Endodermal cell (in vitro differentiated cells): ENCODE measurements around the gene SLC24A3. TPM values are rescaled to one million over a fixed set of nuclear protein-coding genes. Genes with fewer than 3 reads are reported as not detected.

ENCODE experiments used
- DNase-seq: peaks from one replicate; pipeline ENCODE4 v3.0.0-alpha.2; 2017
- H3K27ac ChIP-seq: 2 replicates; pipeline ENCODE4 v1.5.1; 2013; ENCODE audit warnings: mild to moderate bottlenecking, low read depth, low read length, moderate library complexity
- H3K27me3 ChIP-seq: 2 replicates; pipeline ENCODE4 v1.6.1; 2013; ENCODE audit warnings: mild to moderate bottlenecking, low read length, moderate library complexity; ENCODE audit not compliant: insufficient read depth, control insufficient read depth, poor library complexity, severe bottlenecking
- H3K36me3 ChIP-seq: 2 replicates; pipeline ENCODE4 v1.7.0; 2013; ENCODE audit warnings: mild to moderate bottlenecking, low read length, moderate library complexity; ENCODE audit not compliant: control insufficient read depth, insufficient read depth
- H3K4me1 ChIP-seq: one replicate; pipeline ENCODE4 v1.7.0; 2013; ENCODE audit warnings: low read length; ENCODE audit not compliant: control insufficient read depth, insufficient read depth
- H3K4me3 ChIP-seq: 2 replicates; pipeline ENCODE4 v1.5.1; 2013; ENCODE audit warnings: mild to moderate bottlenecking, low read length, moderate library complexity
- H3K9ac ChIP-seq: 2 replicates; pipeline ENCODE4 v1.6.1; 2013; ENCODE audit warnings: mild to moderate bottlenecking, low read length, moderate library complexity; ENCODE audit not compliant: poor library complexity, severe bottlenecking; ENCODE audit errors: extremely low read depth
- H3K9me3 ChIP-seq: 2 replicates; pipeline ENCODE4 v1.6.1; 2013; ENCODE audit warnings: mild to moderate bottlenecking, low read length, moderate library complexity; ENCODE audit not compliant: control insufficient read depth
- H3K27ac Mint-ChIP-seq: 2 replicates; pipeline ENCODE4 v1.8.0; 2020; ENCODE audit warnings: mixed read lengths
- H3K27me3 Mint-ChIP-seq: 2 replicates; pipeline ENCODE4 v1.8.0; 2021; ENCODE audit warnings: mild to moderate bottlenecking, mixed read lengths; ENCODE audit not compliant: insufficient read depth
- H3K36me3 Mint-ChIP-seq: 2 replicates; pipeline ENCODE4 v1.8.0; 2020; ENCODE audit warnings: low read depth, mixed read lengths
- H3K4me1 Mint-ChIP-seq: 2 replicates; pipeline ENCODE4 v1.8.0; 2020; ENCODE audit warnings: mixed read lengths
- H3K4me3 Mint-ChIP-seq: 2 replicates; pipeline ENCODE4 v1.8.0; 2020; ENCODE audit warnings: mild to moderate bottlenecking, moderate library complexity, mixed read lengths
- H3K9me3 Mint-ChIP-seq: 2 replicates; pipeline ENCODE4 v1.8.0; 2020; ENCODE audit warnings: mild to moderate bottlenecking, mixed read lengths
- CTCF ChIP-seq: fragments of 200-600 bp; sonication (generic); conservative IDR thresholded peaks from 2 replicates; pipeline ENCODE4 v1.5.0; 2021; ENCODE audit warnings: antibody characterized with exemption, mild to moderate bottlenecking
- WGBS, 2 experiments: methylation state at CpG; one replicate each; pipeline versions ENCODE4 v1.1.5 to v1.1.7; 2013; ENCODE audit warnings: missing lambda C conversion rate in 2 of 2, mixed read lengths in 1 of 2; ENCODE audit not compliant: insufficient coverage in 1 of 2, insufficient read length in 1 of 2; 5-methylcytosine and 5-hydroxymethylcytosine counted together
- total RNA-seq, 2 donors: library from RNA; stranded (reverse); fragmentation: NEBNext Ultra II Directional in 1 of 2; extraction: Animal tissue kit (Norgen Biotek cat#: 25700) in 1 of 2; gene quantifications; 2 replicates in 1 of 2; 3 replicates in 1 of 2; pipeline ENCODE4 v1.2.1, GENCODE V29; 2021

The SLC24A3 gene
- total RNA-seq, 2 donors from 2014 or later, result 1.5 to 1.8 TPM

GRCh38 chr20:19253316-19253715 lies 40.9 kb downstream of the SLC24A3 start:
- H3K27me3 ChIP-seq, result no peaks in the 10 kb centered on the region
- Mint-ChIP-seq H3K4me1 (peaks cover 3% of the 10 kb centered on the region), H3K9me3 (no peaks in the 10 kb centered on the region), H3K4me3 (no peak overlapping the region), H3K27ac (no peak overlapping the region), H3K36me3 (no peaks in the 10 kb centered on the region), H3K27me3 (no peaks in the 10 kb centered on the region)
- H3K4me3 ChIP-seq, result no peak overlapping the region
- no peaks in the 10 kb centered on the region for H3K36me3 ChIP-seq
- no peak for TF ChIP-seq CTCF
- H3K27ac ChIP-seq, result no peak overlapping the region
- 92 to 93% methylated on average over 3 to 5 of the region's 5 CpGs for WGBS, 2 experiments
- H3K9ac ChIP-seq, result no peak overlapping the region
- H3K9me3 ChIP-seq, result no peaks in the 10 kb centered on the region
- peak; percentile 7 for DNase-seq
- H3K4me1 ChIP-seq, result no peaks in the 10 kb centered on the region

- peaks cover 3% of the 10 kb centered on the region for H3K4me1 Mint-ChIP-seq
- 92 to 93% methylated on average over 9 to 13 of the region's 13 CpGs for WGBS, 2 experiments
- no peak overlapping the region for H3K9ac ChIP-seq
Observed at GRCh38 chr20:19253916-19254820, 41.7 kb downstream of the SLC24A3 start.

GRCh38 chr20:19254956-19255355 lies 42.5 kb downstream of the SLC24A3 start:
- H3K27ac ChIP-seq, result no peak overlapping the region
- peak; percentile 33 for DNase-seq
- H3K9ac ChIP-seq, result no peak overlapping the region
- no peak overlapping the region for H3K27ac Mint-ChIP-seq
- no peaks in the 10 kb centered on the region for H3K36me3 Mint-ChIP-seq
- peaks cover 3% of the 10 kb centered on the region for H3K4me1 Mint-ChIP-seq
- H3K27me3 Mint-ChIP-seq, result no peaks in the 10 kb centered on the region
- no peaks in the 10 kb centered on the region for H3K36me3 ChIP-seq
- H3K27me3 ChIP-seq, result no peaks in the 10 kb centered on the region
- TF ChIP-seq CTCF, result no peak
- no peaks in the 10 kb centered on the region for H3K9me3 Mint-ChIP-seq
- no peaks in the 10 kb centered on the region for H3K9me3 ChIP-seq
- H3K4me3 ChIP-seq, result no peak overlapping the region
- H3K4me1 ChIP-seq, result no peaks in the 10 kb centered on the region
- WGBS, 2 experiments, result 70 to 72% methylated on average over 2 to 4 of the region's 4 CpGs
- H3K4me3 Mint-ChIP-seq, result no peak overlapping the region

More at GRCh38 chr20:19253916-19254820, 41.7 kb downstream of the SLC24A3 start:
- Mint-ChIP-seq H3K36me3 (no peaks in the 10 kb centered on the region), H3K9me3 (no peaks in the 10 kb centered on the region), H3K27ac (no peak overlapping the region), H3K4me3 (no peak overlapping the region), H3K27me3 (no peaks in the 10 kb centered on the region)
- no peak for TF ChIP-seq CTCF
- H3K9me3 ChIP-seq, result no peaks in the 10 kb centered on the region
- no peaks in the 10 kb centered on the region for H3K4me1 ChIP-seq
- DNase-seq, result peak; percentile 12
- no peak overlapping the region for H3K4me3 ChIP-seq
- H3K27ac ChIP-seq, result no peak overlapping the region
- H3K36me3 ChIP-seq, result no peaks in the 10 kb centered on the region
- H3K27me3 ChIP-seq, result no peaks in the 10 kb centered on the region
